ENCODE measurements around the gene KCNN4. TPM values are rescaled to one million over a fixed set of nuclear protein-coding genes. Genes with fewer than 3 reads are reported as not detected.

The KCNN4 gene
- total and polyA plus RNA-seq, 4 donors: 2.4 to 31.7 (median 12.7) TPM

DNA sequence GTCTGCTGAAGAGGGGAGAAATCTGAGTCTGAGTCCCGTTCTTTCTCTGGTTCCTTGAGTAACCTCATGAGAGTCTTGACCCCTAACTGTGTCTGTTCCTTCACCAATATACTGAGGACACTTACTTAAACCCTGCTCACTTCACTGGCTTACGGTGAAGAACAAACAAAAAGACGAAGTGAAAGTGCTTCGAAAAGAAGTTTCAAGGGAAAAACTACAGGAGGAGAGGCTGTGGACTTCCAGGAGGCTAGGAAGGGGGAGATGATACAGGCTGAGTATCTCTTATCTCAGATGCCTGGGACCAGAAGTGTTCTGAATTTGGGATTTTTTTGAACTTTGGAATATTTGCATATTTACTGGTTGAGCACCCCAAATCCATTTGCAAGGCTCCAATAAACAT, 32.1 kb downstream of the KCNN4 start:
- Histone ChIP-seq H3K36me3 (ENCODE audit: control insufficient read depth in 4 of 4, insufficient read depth in 4 of 4, low read length in 4 of 4) (peaks cover 36 to 54% (median 38%) of the 10 kb centered on the region in 4 donors), H3K27me3 (ENCODE audit: control insufficient read depth in 3 of 3, insufficient read depth in 3 of 3, low read length in 2 of 3) (no peaks in the 10 kb centered on the region), H3K4me3 (no peak overlapping the region), H3K4me1 (ENCODE audit: control insufficient read depth in 5 of 5, insufficient read depth in 5 of 5, low read length in 5 of 5) (peaks cover 0 to 7% (median 3%) of the 10 kb centered on the region in 5 donors), H3K9me3 (ENCODE audit: control insufficient read depth in 4 of 4, insufficient read depth in 3 of 4, low read length in 3 of 4) (no peaks in the 10 kb centered on the region), H3K27ac (ENCODE audit: low read depth in 1 of 2, low read length in 1 of 2) (no peak overlapping the region), H3K9ac (ENCODE audit: insufficient read depth in 1 of 2, low read length in 2 of 2) (no peak overlapping the region)
- WGBS, 2 donors: 75 to 84% methylated on average over 4 of the region's 4 CpGs
- DNase-seq (no peak), ATAC-seq (ENCODE audit: insufficient read depth, low FRiP score) (no peak)
- no peak for TF ChIP-seq CTCF (IDR thresholded peaks at IDR 0.05; ENCODE audit: control extremely low read depth, extremely low read depth)

GRCh38 chr19:43748205-43748594, 32.6 kb downstream of the KCNN4 start:
- no peak overlapping the region for H3K27ac ChIP-seq (ENCODE audit: low read depth in 1 of 2, low read length in 1 of 2)
- peaks cover 0 to 7% (median 0%) of the 10 kb centered on the region in 5 donors for H3K4me1 ChIP-seq (ENCODE audit: control insufficient read depth in 5 of 5, insufficient read depth in 5 of 5, low read length in 5 of 5)
- 82 to 93% methylated on average over 4 of the region's 4 CpGs for WGBS, 2 donors
- ATAC-seq (ENCODE audit: insufficient read depth, low FRiP score) (no peak), DNase-seq (no peak)
- TF ChIP-seq CTCF (IDR thresholded peaks at IDR 0.05; ENCODE audit: control extremely low read depth, extremely low read depth): no peak
- peaks cover 36 to 57% (median 39%) of the 10 kb centered on the region in 4 donors for H3K36me3 ChIP-seq (ENCODE audit: control insufficient read depth in 4 of 4, insufficient read depth in 4 of 4, low read length in 4 of 4)
- H3K4me3 ChIP-seq: no peak overlapping the region
- no peak overlapping the region for H3K9ac ChIP-seq (ENCODE audit: insufficient read depth in 1 of 2, low read length in 2 of 2)
- no peaks in the 10 kb centered on the region for H3K9me3 ChIP-seq (ENCODE audit: control insufficient read depth in 4 of 4, insufficient read depth in 3 of 4, low read length in 3 of 4)
- no peaks in the 10 kb centered on the region for H3K27me3 ChIP-seq (ENCODE audit: control insufficient read depth in 3 of 3, insufficient read depth in 3 of 3, low read length in 2 of 3)

DNA sequence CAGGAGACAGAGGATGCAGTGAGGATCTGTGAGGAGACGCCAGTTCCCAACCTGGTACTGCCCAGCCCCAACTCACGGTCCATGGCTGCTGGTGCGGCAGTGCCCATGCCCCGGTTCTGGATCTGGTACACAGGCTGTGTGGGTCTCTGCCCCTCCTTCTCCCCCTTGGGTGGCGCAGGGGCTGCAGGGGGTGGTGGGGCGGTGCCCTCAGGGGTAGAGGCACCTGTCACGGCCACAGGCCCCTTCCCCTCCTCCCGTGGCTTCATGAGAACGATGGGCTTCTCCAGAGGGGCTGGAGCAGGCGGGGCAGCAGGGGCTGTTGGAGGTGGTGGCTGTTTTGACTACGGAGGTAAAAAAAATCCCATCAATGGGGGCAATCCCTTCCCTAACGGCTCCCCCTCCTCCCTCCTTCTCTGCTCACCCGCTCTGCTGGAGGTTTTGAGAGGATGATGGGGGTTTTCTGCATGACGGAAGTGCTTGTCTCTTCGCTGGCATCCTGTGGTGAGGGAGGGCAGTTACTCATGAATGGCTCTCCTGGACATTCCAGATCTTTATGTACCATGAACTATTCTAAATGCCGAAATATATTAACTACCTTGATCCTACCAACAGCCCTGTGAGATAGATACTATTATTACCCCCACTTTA, 33.1 kb downstream of the KCNN4 start:
- Histone ChIP-seq H3K4me3 (no peak overlapping the region), H3K9me3 (ENCODE audit: control insufficient read depth in 4 of 4, insufficient read depth in 3 of 4, low read length in 3 of 4) (no peaks in the 10 kb centered on the region), H3K27ac (ENCODE audit: low read depth in 1 of 2, low read length in 1 of 2) (no peak overlapping the region), H3K4me1 (ENCODE audit: control insufficient read depth in 5 of 5, insufficient read depth in 5 of 5, low read length in 5 of 5) (peaks cover 0 to 3% (median 0%) of the 10 kb centered on the region in 5 donors), H3K9ac (ENCODE audit: insufficient read depth in 1 of 2, low read length in 2 of 2) (no peak overlapping the region), H3K36me3 (ENCODE audit: control insufficient read depth in 4 of 4, insufficient read depth in 4 of 4, low read length in 4 of 4) (peaks cover 36 to 62% (median 40%) of the 10 kb centered on the region in 4 donors), H3K27me3 (ENCODE audit: control insufficient read depth in 3 of 3, insufficient read depth in 3 of 3, low read length in 2 of 3) (no peaks in the 10 kb centered on the region)
- WGBS, 2 donors: 84 to 88% methylated on average over 15 to 16 of the region's 16 CpGs
- ATAC-seq (ENCODE audit: insufficient read depth, low FRiP score): no peak
- no peak for DNase-seq
- no peak for TF ChIP-seq CTCF (IDR thresholded peaks at IDR 0.05; ENCODE audit: control extremely low read depth, extremely low read depth)

DNA sequence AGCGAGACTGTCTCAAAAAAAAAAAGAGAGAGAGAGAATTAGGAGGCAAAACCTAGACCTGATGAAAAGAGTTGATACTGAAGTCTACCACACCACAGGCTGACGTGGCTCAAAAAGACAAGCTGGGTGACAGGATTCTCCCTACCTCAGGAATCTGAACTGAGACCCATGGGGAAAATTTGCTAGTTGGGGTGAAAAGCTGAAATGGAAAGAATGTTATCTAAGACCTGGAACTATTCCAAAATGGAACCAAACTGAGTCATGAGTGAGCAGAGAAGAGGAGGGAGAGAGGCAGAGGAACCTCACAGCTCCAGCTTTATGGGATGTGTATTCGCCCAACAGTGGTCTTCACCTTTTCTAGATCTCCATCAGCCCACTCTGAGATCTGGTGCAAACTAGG, 37.7 kb downstream of the KCNN4 start:
- TF ChIP-seq CTCF (IDR thresholded peaks at IDR 0.05; ENCODE audit: control extremely low read depth, extremely low read depth): no peak
- H3K27me3 ChIP-seq (ENCODE audit: control insufficient read depth in 3 of 3, insufficient read depth in 3 of 3, low read length in 2 of 3): no peaks in the 10 kb centered on the region
- H3K27ac ChIP-seq (ENCODE audit: low read depth in 1 of 2, low read length in 1 of 2): no peak overlapping the region
- WGBS, 2 donors: 93 to 96% methylated on average over 3 of the region's 3 CpGs
- H3K4me3 ChIP-seq: no peak overlapping the region
- no peak overlapping the region for H3K9ac ChIP-seq (ENCODE audit: insufficient read depth in 1 of 2, low read length in 2 of 2)
- peaks cover 0 to 2% (median 0%) of the 10 kb centered on the region in 5 donors for H3K4me1 ChIP-seq (ENCODE audit: control insufficient read depth in 5 of 5, insufficient read depth in 5 of 5, low read length in 5 of 5)
- no peaks in the 10 kb centered on the region for H3K9me3 ChIP-seq (ENCODE audit: control insufficient read depth in 4 of 4, insufficient read depth in 3 of 4, low read length in 3 of 4)
- peaks cover 26 to 58% (median 48%) of the 10 kb centered on the region in 4 donors for H3K36me3 ChIP-seq (ENCODE audit: control insufficient read depth in 4 of 4, insufficient read depth in 4 of 4, low read length in 4 of 4)
- no peak for DNase-seq
- no peak for ATAC-seq (ENCODE audit: insufficient read depth, low FRiP score)
